Measurements from ENCODE around the gene LIN52.

LIN52 gene

GRCh38 chr14:74249433-74250375 lies 164.9 kb downstream of the LIN52 start:
- H3K27ac ChIP-seq: no peak overlapping the region
- TF ChIP-seq ZFX (IDR thresholded peaks at IDR 0.05) (no peak), CTCF (conservative IDR thresholded peaks at IDR 0.05) (no peak)

Data from C4-2B (cell line).